OCI-LY7 (cell line): ENCODE results near the gene CCNE1. TPM values are rescaled to one million over a fixed set of nuclear protein-coding genes. Genes with fewer than 3 reads are reported as not detected.

Source experiments
- Bru-seq: library from RNA; stranded (reverse); fragments of 400-500 nt; gene quantifications from one replicate; lab custom pipeline; 2021; lab: Mats Ljungman, UMichigan
- BruChase-seq, 2 experiments: library from RNA; stranded (reverse); fragments of 400-500 nt; gene quantifications; one replicate each; lab custom pipeline; 2021; lab: Mats Ljungman, UMichigan
- BruUV-seq: library from RNA; stranded (reverse); fragments of 400-500 nt; replicated peaks from 2 replicates; lab custom pipeline; 2021; lab: Mats Ljungman, UMichigan
- CTCF ChIA-PET: fragments of 300-600 bp; sonication (Branson Sonifier 250); formaldehyde crosslinking; loops from one replicate; lab custom pipeline; 2022; ENCODE audit warnings: antibody characterized with exemption; ENCODE audit not compliant: unreplicated experiment; lab: Charles Lee
- POLR2A ChIA-PET: fragments of 300-600 bp; sonication (Branson Sonifier 250); formaldehyde crosslinking; loops from one replicate; lab custom pipeline; 2022; ENCODE audit warnings: antibody characterized with exemption; lab: Charles Lee
- DNase-seq: peaks from one replicate; pipeline ENCODE4 v3.0.0-alpha.2; 2015; ENCODE audit warnings: low spot score
- H2AFZ ChIP-seq: fragments of 200-600 bp; sonication (generic), shearing (Covaris generic); 2 replicates; pipeline ENCODE4 v1.6.1; 2014; ENCODE audit warnings: mild to moderate bottlenecking, antibody characterized with exemption, low read length, moderate library complexity
- H3K27ac ChIP-seq: fragments of 200-600 bp; sonication (generic); 2 replicates; pipeline ENCODE4 v1.5.1; 2014; ENCODE audit warnings: mixed run types, low read depth, mild to moderate bottlenecking, moderate library complexity, low read length, inconsistent platforms; ENCODE audit not compliant: poor library complexity, severe bottlenecking
- H3K36me3 ChIP-seq: fragments of 200-600 bp; sonication (generic); 2 replicates; pipeline ENCODE4 v1.6.1; 2014; ENCODE audit warnings: mild to moderate bottlenecking, antibody characterized with exemption, low read length, moderate library complexity, mixed read lengths; ENCODE audit not compliant: insufficient read depth
- H3K4me1 ChIP-seq: fragments of 200-600 bp; sonication (generic); 2 replicates; pipeline ENCODE4 v1.5.1; 2014; ENCODE audit warnings: mild to moderate bottlenecking, low read length; ENCODE audit not compliant: insufficient read depth, poor library complexity, severe bottlenecking
- H3K4me2 ChIP-seq: fragments of 200-600 bp; sonication (generic); 2 replicates; pipeline ENCODE4 v1.6.1; 2014; ENCODE audit warnings: mild to moderate bottlenecking, low read length
- H3K4me3 ChIP-seq: fragments of 200-600 bp; sonication (generic); 2 replicates; pipeline ENCODE4 v1.5.1; 2014; ENCODE audit warnings: mild to moderate bottlenecking, low read depth, low read length; ENCODE audit not compliant: poor library complexity, severe bottlenecking
- H3K79me2 ChIP-seq: fragments of 200-600 bp; sonication (generic); 2 replicates; pipeline ENCODE4 v1.6.1; 2016; ENCODE audit warnings: low read depth, mild to moderate bottlenecking, low read length, moderate library complexity, mixed read lengths; ENCODE audit not compliant: insufficient read depth
- H3K9me2 ChIP-seq: fragments of 200-600 bp; sonication (generic); 2 replicates; pipeline ENCODE4 v1.6.1; 2016; ENCODE audit warnings: mild to moderate bottlenecking, low read length, mixed read lengths; ENCODE audit not compliant: insufficient read depth
- H3K9me3 ChIP-seq: fragments of 200-600 bp; sonication (generic); 2 replicates; pipeline ENCODE4 v1.6.1; 2014; ENCODE audit warnings: mild to moderate bottlenecking, mixed run types, low read length, mixed read lengths
- H4K20me1 ChIP-seq: fragments of 200-600 bp; sonication (generic); 2 replicates; pipeline ENCODE4 v1.6.1; 2014; ENCODE audit warnings: mild to moderate bottlenecking, antibody characterized with exemption, low read length, moderate library complexity, mixed read lengths; ENCODE audit not compliant: insufficient read depth
- CTCF ChIP-seq: fragments of 200-600 bp; sonication (generic); conservative IDR thresholded peaks from 2 replicates; pipeline ENCODE4 v1.5.1; 2014; ENCODE audit warnings: mild to moderate bottlenecking, antibody characterized with exemption, low read length, moderate library complexity, mixed read lengths
- EZH2phosphoT487 ChIP-seq: fragments of 200-600 bp; sonication (generic); IDR thresholded peaks from 2 replicates; pipeline ENCODE4 v1.6.1; 2018; ENCODE audit warnings: low read depth, borderline replicate concordance, mild to moderate bottlenecking, mixed run types, antibody characterized with exemption, low read length, moderate library complexity, mixed read lengths
- intact Hi-C: fragments of 100-400 bp; cut with micrococcal nuclease; formaldehyde crosslinking; loops from one replicate; pipeline ENCODE4 v1.10.0; 2022; ENCODE audit not compliant: unreplicated experiment
- long read RNA-seq: library from polyadenylated mRNA; stranded (forward); transcript quantifications from one replicate; pipeline ENCODE4 v2.0.0, GENCODE V29; 2022
- total RNA-seq, 2 experiments: library from RNA; depleted of rRNA in 1 of 2; stranded (reverse); fragments of >200 nt in 1 of 2; shearing (Covaris generic) in 1 of 2; gene quantifications; 2 replicates each; pipeline ENCODE4 v1.2.3, GENCODE V29; 2014 to 2022

Gene CCNE1
- total RNA-seq (2014; rRNA removed; shearing (Covaris generic)) (13.4 and 23.2 TPM in 2 replicates), total RNA-seq (2022) (34.0 and 36.1 TPM in 2 replicates), Bru-seq, nascent RNA (percentile 70 among the genes with signal in this experiment), BruChase-seq, experiment 1, labeled RNA remaining after a 6-hour chase (percentile 56 among the genes with signal in this experiment), BruChase-seq, experiment 2, labeled RNA remaining after a 2-hour chase (percentile 73 among the genes with signal in this experiment)
- long read RNA-seq, transcript CCNE1-201 (12 exons, 2,043 nt), result major isoform, 43 of 79 reads
- long read RNA-seq, partial matches to known transcripts, result 2 of 79 reads
- long read RNA-seq, other reads (novel, unspliced or antisense), result 34 of 79 reads

- peak within 1 kb of the TSS; percentile 98 for H3K4me2 ChIP-seq
- H2AFZ ChIP-seq, result peak within 1 kb of the TSS; percentile 78; the same call in 1 of the 2 replicates
- H3K36me3 ChIP-seq, result peaks cover 22% of the 10 kb centered on the region
- H3K79me2 ChIP-seq, result no peaks in the 10 kb centered on the region
- no peaks in the 10 kb centered on the region for H3K9me2 ChIP-seq
- intact Hi-C loops, result loop anchor here (1.0 kb wide), 1 partner anchor 34 kb away; no protein-coding TSS in a partner anchor
- no TSS peak for BruUV-seq
- ChIA-PET POLR2A (interaction anchor here (0.6 to 1.2 kb wide), 3 partner anchors 16 to 163 kb away, joined by 3 to 5 read pairs (median 3); no protein-coding TSS in a partner anchor), CTCF (no interaction called here)
- peak within 1 kb of the TSS; percentile 70 for H3K27ac ChIP-seq
- DNase-seq, result peak; percentile 86
- H3K9me3 ChIP-seq, result no peaks in the 10 kb centered on the region
- H3K4me1 ChIP-seq, result peaks cover 50% of the 10 kb centered on the region
- peak within 1 kb of the TSS; percentile 80 for H3K4me3 ChIP-seq
- H4K20me1 ChIP-seq, result no peaks in the 10 kb centered on the region
- TF ChIP-seq EZH2phosphoT487 (no peak), CTCF (no peak)
Observed at GRCh38 chr19:29811125-29812079, at the start of gene CCNE1. Gene CCNE1 (plus strand): TSS chr19:29811991. CDS start chr19:29812556, 565 bp downstream.

- POLR2A ChIA-PET, result no interaction called here
Observed at GRCh38 chr19:29763196-29763595, 48.6 kb upstream of the CCNE1 start.

More at GRCh38 chr19:29763196-29763595, 48.6 kb upstream of the CCNE1 start:
- H4K20me1 ChIP-seq, result no peaks in the 10 kb centered on the region
- no peak overlapping the region for H3K4me3 ChIP-seq
- no peak overlapping the region for H3K4me2 ChIP-seq
- no peaks in the 10 kb centered on the region for H3K36me3 ChIP-seq
- DNase-seq, result no peak
- TF ChIP-seq CTCF (no peak), EZH2phosphoT487 (no peak)
- no peaks in the 10 kb centered on the region for H3K9me3 ChIP-seq
- intact Hi-C loops, result no loop called here
- H3K79me2 ChIP-seq, result no peaks in the 10 kb centered on the region
- no peak overlapping the region for H2AFZ ChIP-seq
- no TSS peak for BruUV-seq
- no peak overlapping the region for H3K27ac ChIP-seq
- CTCF ChIA-PET, result no interaction called here
- H3K4me1 ChIP-seq, result peaks cover 4% of the 10 kb centered on the region
- H3K9me2 ChIP-seq, result no peaks in the 10 kb centered on the region
